ENCODE measurements around the gene OSGEP. TPM values are rescaled to one million over a fixed set of nuclear protein-coding genes. Genes with fewer than 3 reads are reported as not detected.

The OSGEP gene
- total RNA-seq, 1 experiment from 2014 or later = 26.6 TPM

GRCh38 chr14:20485900-20486299 is 31.3 kb upstream of the OSGEP start:
- no peaks in the 10 kb centered on the region for H3K4me1 ChIP-seq (ENCODE audit: control insufficient read depth, insufficient read depth, low read length)
- H3K27me3 ChIP-seq (ENCODE audit: control insufficient read depth, insufficient read depth, low read length) = no peaks in the 10 kb centered on the region
- intact Hi-C loops (cut with micrococcal nuclease; ENCODE audit: unreplicated experiment) (no loop called here), in situ Hi-C loops (cut with HindIII; ENCODE audit: low pct_unique_long_range_greater_than_20kb, low sequenced_read_pairs) (no loop called here)
- no peak for DNase-seq (ENCODE audit: low read depth, low spot score)
- TF ChIP-seq TCF7L2 (IDR thresholded peaks at IDR 0.05; ENCODE audit: low read depth, low read length) (no peak), REST (IDR thresholded peaks at IDR 0.05; ENCODE audit: insufficient read depth in 1 of 2, low read depth in 2 of 2, low read length in 1 of 2) (no peak), CTCF (IDR thresholded peaks at IDR 0.05) (no peak), POLR2AphosphoS5 (IDR thresholded peaks at IDR 0.05; ENCODE audit: low read depth, low read length) (no peak), SIN3A (IDR thresholded peaks at IDR 0.05; ENCODE audit: borderline replicate concordance, insufficient read depth, low read depth, low read length) (no peak)
- no peak overlapping the region for H3K27ac ChIP-seq (ENCODE audit: low read length)
- H3K4me3 ChIP-seq (ENCODE audit: low read depth in 2 of 2, low read length in 2 of 2) = no peak overlapping the region
- H3K36me3 ChIP-seq (ENCODE audit: control insufficient read depth, insufficient read depth, low read length) = no peaks in the 10 kb centered on the region
- BruUV-seq (replicated peaks) = no TSS peak
- no peaks in the 10 kb centered on the region for H3K9me3 ChIP-seq (ENCODE audit: control insufficient read depth, insufficient read depth, low read depth, low read length)
- no peak for ATAC-seq
- CTCF ChIA-PET = no interaction called here
- POLR2A ChIA-PET = no interaction called here

GRCh38 chr14:20482382-20482781 is 27.8 kb upstream of the OSGEP start:
- CTCF ChIA-PET = no interaction called here
- H3K4me3 ChIP-seq (ENCODE audit: low read depth in 2 of 2, low read length in 2 of 2) = no peak overlapping the region
- H3K36me3 ChIP-seq (ENCODE audit: control insufficient read depth, insufficient read depth, low read length) = no peaks in the 10 kb centered on the region
- POLR2A ChIA-PET = no interaction called here
- no TSS peak for BruUV-seq (replicated peaks)
- DNase-seq (ENCODE audit: low read depth, low spot score) = no peak
- in situ Hi-C loops (cut with HindIII; ENCODE audit: low pct_unique_long_range_greater_than_20kb, low sequenced_read_pairs) = no loop called here
- ATAC-seq = no peak
- no peaks in the 10 kb centered on the region for H3K9me3 ChIP-seq (ENCODE audit: control insufficient read depth, insufficient read depth, low read depth, low read length)
- no peaks in the 10 kb centered on the region for H3K4me1 ChIP-seq (ENCODE audit: control insufficient read depth, insufficient read depth, low read length)
- intact Hi-C loops (cut with micrococcal nuclease; ENCODE audit: unreplicated experiment) = no loop called here
- no peak overlapping the region for H3K27ac ChIP-seq (ENCODE audit: low read length)
- TF ChIP-seq POLR2AphosphoS5 (IDR thresholded peaks at IDR 0.05; ENCODE audit: low read depth, low read length) (no peak), SIN3A (IDR thresholded peaks at IDR 0.05; ENCODE audit: borderline replicate concordance, insufficient read depth, low read depth, low read length) (no peak), TCF7L2 (IDR thresholded peaks at IDR 0.05; ENCODE audit: low read depth, low read length) (no peak), CTCF (IDR thresholded peaks at IDR 0.05) (no peak), REST (IDR thresholded peaks at IDR 0.05; ENCODE audit: insufficient read depth in 1 of 2, low read depth in 2 of 2, low read length in 1 of 2) (no peak)
- H3K27me3 ChIP-seq (ENCODE audit: control insufficient read depth, insufficient read depth, low read length) = no peaks in the 10 kb centered on the region

Measured in Panc1 (cell line).